Panc1 (cell line): ENCODE measurements around the gene MYO6. TPM values are rescaled to one million over a fixed set of nuclear protein-coding genes. Genes with fewer than 3 reads are reported as not detected.

Experiments
- ATAC-seq: fragments of 200-7000 bp; cut with Tn5 transposase; 2 replicates; pipeline ENCODE4 v1.9.1; 2020; ENCODE audit warnings: mild to moderate bottlenecking, moderate library complexity
- BruUV-seq: library from RNA; stranded (reverse); fragments of 400-500 nt; replicated peaks from 2 replicates; lab custom pipeline; 2021; lab: Mats Ljungman, UMichigan
- CTCF ChIA-PET: fragments of 300-600 bp; sonication (Branson Sonifier 250); formaldehyde crosslinking; loops from one replicate; lab custom pipeline; 2022; ENCODE audit warnings: antibody characterized with exemption; lab: Charles Lee
- POLR2A ChIA-PET: fragments of 300-600 bp; sonication (Branson Sonifier 250); formaldehyde crosslinking; loops from one replicate; lab custom pipeline; 2022; ENCODE audit warnings: antibody characterized with exemption; lab: Charles Lee
- DNase-seq: peaks from one replicate; pipeline ENCODE4 v3.0.0-alpha.2; 2010; ENCODE audit warnings: low read depth, low spot score
- H3K27ac ChIP-seq: 2 replicates; pipeline ENCODE4 v1.5.1; 2011; ENCODE audit warnings: mild to moderate bottlenecking, low read length, inconsistent platforms
- H3K27me3 ChIP-seq: fragments of 200-500 bp; sonication (Bioruptor generic); 2 replicates; pipeline ENCODE4 v1.6.0; 2014; ENCODE audit warnings: low read length, inconsistent platforms; ENCODE audit not compliant: control insufficient read depth, insufficient read depth
- H3K36me3 ChIP-seq: fragments of 200-500 bp; sonication (Bioruptor generic); 2 replicates; pipeline ENCODE4 v1.5.1; 2014; ENCODE audit warnings: inconsistent platforms, mild to moderate bottlenecking, low read length, moderate library complexity; ENCODE audit not compliant: control insufficient read depth, insufficient read depth
- H3K4me1 ChIP-seq: 2 replicates; pipeline ENCODE4 v1.5.1; 2011; ENCODE audit warnings: inconsistent platforms, mild to moderate bottlenecking, low read length, moderate library complexity; ENCODE audit not compliant: control insufficient read depth, insufficient read depth
- H3K4me3 ChIP-seq, 2 experiments: 2 replicates each; pipeline ENCODE4 v1.5.1; 2011 to 2012; ENCODE audit warnings: low read depth in 2 of 2, low read length in 2 of 2, mild to moderate bottlenecking in 2 of 2, inconsistent platforms in 1 of 2, moderate library complexity in 1 of 2
- H3K9me3 ChIP-seq: fragments of 200-500 bp; sonication (Bioruptor generic); 2 replicates; pipeline ENCODE4 v1.5.1; 2014; ENCODE audit warnings: low read depth, mild to moderate bottlenecking, inconsistent platforms, low read length, moderate library complexity; ENCODE audit not compliant: control insufficient read depth, insufficient read depth
- POLR2AphosphoS5 ChIP-seq: IDR thresholded peaks from 2 replicates; pipeline ENCODE4 v1.6.1; 2012; ENCODE audit warnings: mild to moderate bottlenecking, low read depth, low read length, moderate library complexity
- REST ChIP-seq, 2 experiments: IDR thresholded peaks; 2 replicates each; pipeline ENCODE4 v1.6.1; 2011 to 2012; ENCODE audit warnings: low read depth in 2 of 2, control low read depth in 1 of 2, low read length in 1 of 2, mild to moderate bottlenecking in 1 of 2, moderate library complexity in 1 of 2; ENCODE audit not compliant: insufficient read depth in 1 of 2
- SIN3A ChIP-seq: IDR thresholded peaks from 2 replicates; pipeline ENCODE4 v1.6.1; 2012; ENCODE audit warnings: low read depth, mild to moderate bottlenecking, low read length, moderate library complexity, borderline replicate concordance; ENCODE audit not compliant: insufficient read depth
- TCF7L2 ChIP-seq: IDR thresholded peaks from 2 replicates; pipeline ENCODE4 v1.6.1; 2011; ENCODE audit warnings: mild to moderate bottlenecking, low read depth, low read length, inconsistent platforms
- in situ Hi-C: cut with HindIII; loops from 2 replicates; pipeline ENCODE4 v1.10.0; 2016; ENCODE audit warnings: low sequenced_read_pairs, low pct_unique_long_range_greater_than_20kb
- intact Hi-C: fragments of 100-400 bp; cut with micrococcal nuclease; formaldehyde crosslinking; loops from one replicate; pipeline ENCODE4 v1.10.0; 2022; ENCODE audit not compliant: unreplicated experiment
- total RNA-seq: library from RNA; stranded (reverse); gene quantifications from one replicate; pipeline ENCODE4 v1.2.1, GENCODE V29; 2021; ENCODE audit not compliant: unreplicated experiment
- TF ChIP-seq, protein P1 (sequence below): fragments of 450-650 bp; IDR thresholded peaks from 2 replicates; pipeline ENCODE4 v1.5.1; 2017; ENCODE audit warnings: mild to moderate bottlenecking

Gene MYO6
- total RNA-seq, 1 experiment from 2014 or later = 52.3 TPM

DNA sequence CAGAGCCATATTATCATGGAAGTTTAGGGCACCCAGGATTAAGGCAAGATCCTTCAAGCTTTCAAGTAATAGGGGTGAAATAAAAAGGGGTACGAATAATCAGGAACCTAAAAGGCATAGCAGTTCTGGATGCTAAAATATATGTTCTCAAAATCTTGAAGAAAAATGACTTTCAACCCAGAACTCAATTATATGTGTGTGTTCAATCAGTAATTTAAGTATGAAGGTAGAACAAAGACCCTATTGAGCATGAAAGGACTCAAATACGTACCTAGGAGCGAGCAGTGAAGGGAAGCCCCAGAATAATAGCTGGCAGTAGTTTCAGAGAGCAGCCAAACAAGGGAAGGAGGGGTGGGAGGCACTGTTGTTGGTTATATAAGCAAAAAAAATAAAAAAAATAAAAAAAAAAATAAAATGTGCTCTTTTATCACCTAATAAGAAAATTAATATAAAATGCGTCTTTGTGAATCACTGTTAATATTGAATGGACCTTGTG lies 45.4 kb downstream of the MYO6 start:
- no peak overlapping the region for H3K4me3 ChIP-seq
- intact Hi-C loops (no loop called here), in situ Hi-C loops (no loop called here)
- H3K36me3 ChIP-seq = no peaks in the 10 kb centered on the region
- no TSS peak for BruUV-seq
- no peaks in the 10 kb centered on the region for H3K27me3 ChIP-seq
- no peak for DNase-seq
- no peak for ATAC-seq
- ChIA-PET CTCF (interaction anchor here (0.7 kb wide), 1 partner anchor 11 kb away, joined by 3 read pairs; no protein-coding TSS in a partner anchor), POLR2A (interaction anchor here (0.7 kb wide), 1 partner anchor 43 kb away, joined by 3 read pairs; no protein-coding TSS in a partner anchor)
- no peak for TF ChIP-seq REST (IDR thresholded peaks at IDR 0.05; ENCODE audit: insufficient read depth in 1 of 2, low read depth in 2 of 2, low read length in 1 of 2)
- TF ChIP-seq, protein P1, sequence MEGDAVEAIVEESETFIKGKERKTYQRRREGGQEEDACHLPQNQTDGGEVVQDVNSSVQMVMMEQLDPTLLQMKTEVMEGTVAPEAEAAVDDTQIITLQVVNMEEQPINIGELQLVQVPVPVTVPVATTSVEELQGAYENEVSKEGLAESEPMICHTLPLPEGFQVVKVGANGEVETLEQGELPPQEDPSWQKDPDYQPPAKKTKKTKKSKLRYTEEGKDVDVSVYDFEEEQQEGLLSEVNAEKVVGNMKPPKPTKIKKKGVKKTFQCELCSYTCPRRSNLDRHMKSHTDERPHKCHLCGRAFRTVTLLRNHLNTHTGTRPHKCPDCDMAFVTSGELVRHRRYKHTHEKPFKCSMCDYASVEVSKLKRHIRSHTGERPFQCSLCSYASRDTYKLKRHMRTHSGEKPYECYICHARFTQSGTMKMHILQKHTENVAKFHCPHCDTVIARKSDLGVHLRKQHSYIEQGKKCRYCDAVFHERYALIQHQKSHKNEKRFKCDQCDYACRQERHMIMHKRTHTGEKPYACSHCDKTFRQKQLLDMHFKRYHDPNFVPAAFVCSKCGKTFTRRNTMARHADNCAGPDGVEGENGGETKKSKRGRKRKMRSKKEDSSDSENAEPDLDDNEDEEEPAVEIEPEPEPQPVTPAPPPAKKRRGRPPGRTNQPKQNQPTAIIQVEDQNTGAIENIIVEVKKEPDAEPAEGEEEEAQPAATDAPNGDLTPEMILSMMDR = no peak
- no peaks in the 10 kb centered on the region for H3K9me3 ChIP-seq
- peaks cover 10% of the 10 kb centered on the region; the same call in 1 of the 2 replicates for H3K4me1 ChIP-seq
- H3K27ac ChIP-seq = no peak overlapping the region

DNA sequence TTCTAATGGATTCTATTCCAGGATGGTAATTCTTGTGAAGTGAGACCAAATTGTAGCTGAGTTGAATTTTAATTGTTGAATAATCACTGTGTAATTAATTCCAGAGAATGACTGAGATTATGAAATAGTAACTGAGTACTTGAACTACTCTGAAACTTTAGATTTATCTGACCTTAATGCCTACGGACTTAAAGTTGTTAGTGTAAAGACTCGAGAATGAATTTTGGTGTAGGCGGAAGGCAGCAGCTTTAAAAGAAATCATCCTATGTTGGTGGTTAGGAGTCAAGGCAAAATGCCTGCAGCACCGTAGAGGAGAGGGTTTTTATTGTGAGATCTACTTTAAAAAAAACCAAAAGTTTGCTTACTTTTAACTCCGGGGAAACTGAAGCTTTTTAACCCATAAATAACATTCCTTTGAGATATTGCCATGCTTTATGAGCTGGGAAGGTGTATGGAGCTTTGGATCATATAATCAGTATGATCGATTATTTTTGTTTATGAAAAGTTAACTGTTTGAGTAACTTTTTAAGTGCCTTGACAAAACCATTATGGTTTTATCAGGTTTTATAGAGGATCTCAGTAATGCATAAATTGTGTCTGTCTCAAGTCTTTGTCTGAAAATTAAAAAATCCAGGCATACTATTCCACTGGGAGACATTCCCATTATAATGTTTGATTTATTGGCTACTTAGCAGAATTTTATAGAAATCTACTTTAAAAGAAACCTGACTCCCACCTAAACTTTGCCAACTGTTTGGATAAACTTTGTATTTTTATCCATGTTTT lies 46.1 kb downstream of the MYO6 start:
- Histone ChIP-seq H3K36me3 (no peaks in the 10 kb centered on the region), H3K9me3 (no peaks in the 10 kb centered on the region), H3K27me3 (no peaks in the 10 kb centered on the region), H3K4me1 (peaks cover 10% of the 10 kb centered on the region; the same call in 1 of the 2 replicates), H3K4me3 (no peak overlapping the region), H3K27ac (no peak overlapping the region)
- POLR2A ChIA-PET = interaction anchor here (0.7 kb wide), 1 partner anchor 44 kb away, joined by 3 read pairs; no protein-coding TSS in a partner anchor
- CTCF ChIA-PET = interaction anchor here (0.7 kb wide), 1 partner anchor 10 kb away, joined by 3 read pairs; no protein-coding TSS in a partner anchor
- no peak for DNase-seq
- TF ChIP-seq REST (IDR thresholded peaks at IDR 0.05; ENCODE audit: insufficient read depth in 1 of 2, low read depth in 2 of 2, low read length in 1 of 2) (no peak), POLR2AphosphoS5 (no peak), TCF7L2 (no peak), SIN3A (no peak)
- TF ChIP-seq, protein P1 = no peak
- ATAC-seq = no peak
- BruUV-seq = no TSS peak
- intact Hi-C loops = no loop called here
- in situ Hi-C loops = no loop called here
